Neuronal stem cell (in vitro differentiated cells): ENCODE data around the gene SPTLC3.

Experiments used
- DNase-seq: peaks from one replicate; pipeline ENCODE4 v3.0.0-alpha.2; 2013; ENCODE audit warnings: low spot score
- H2AFZ ChIP-seq: one replicate; pipeline ENCODE4 v1.6.1; 2013; ENCODE audit warnings: mild to moderate bottlenecking, low read length, inconsistent platforms
- H2AK5ac ChIP-seq: 2 replicates; pipeline ENCODE4 v1.6.1; 2013; ENCODE audit warnings: low read depth, mild to moderate bottlenecking, inconsistent platforms, low read length, moderate library complexity, mixed read lengths
- H2BK120ac ChIP-seq: 2 replicates; pipeline ENCODE4 v1.6.1; 2013; ENCODE audit warnings: low read depth, mild to moderate bottlenecking, inconsistent platforms, low read length, moderate library complexity, mixed read lengths
- H2BK12ac ChIP-seq: one replicate; pipeline ENCODE4 v1.6.1; 2013; ENCODE audit warnings: low read length, inconsistent platforms
- H2BK15ac ChIP-seq: 2 replicates; pipeline ENCODE4 v1.6.1; 2013; ENCODE audit warnings: mild to moderate bottlenecking, low read length, inconsistent platforms, mixed read lengths
- H2BK5ac ChIP-seq: one replicate; pipeline ENCODE4 v1.6.1; 2013; ENCODE audit warnings: inconsistent platforms, mild to moderate bottlenecking, low read length, moderate library complexity
- H3K14ac ChIP-seq: one replicate; pipeline ENCODE4 v1.6.1; 2013; ENCODE audit warnings: low read length, inconsistent platforms
- H3K18ac ChIP-seq: 2 replicates; pipeline ENCODE4 v1.6.1; 2013; ENCODE audit warnings: low read length, inconsistent platforms
- H3K23ac ChIP-seq: 2 replicates; pipeline ENCODE4 v1.6.1; 2013; ENCODE audit warnings: low read depth, mild to moderate bottlenecking, mixed read lengths, low read length, inconsistent platforms; ENCODE audit not compliant: poor library complexity
- H3K27ac ChIP-seq: replicated peaks from 3 replicates; pipeline ENCODE4 v1.5.1; 2013; ENCODE audit warnings: low read length, inconsistent platforms
- H3K27me3 ChIP-seq, 3 experiments: 2 replicates each; pipeline ENCODE4 v1.6.1; 2013; ENCODE audit warnings: low read length in 3 of 3, mild to moderate bottlenecking in 2 of 3, inconsistent platforms in 1 of 3, low read depth in 1 of 3, mixed read lengths in 1 of 3, moderate library complexity in 1 of 3; ENCODE audit not compliant: control insufficient read depth in 3 of 3, insufficient read depth in 3 of 3
- H3K36me3 ChIP-seq, 2 donors: replicated peaks in 1 of 2; 2 replicates each; pipeline ENCODE4 v1.6.1; 2013; ENCODE audit warnings: low read length in 2 of 2; ENCODE audit not compliant: control insufficient read depth in 2 of 2, insufficient read depth in 2 of 2
- H3K4ac ChIP-seq: 2 replicates; pipeline ENCODE4 v1.6.1; 2013; ENCODE audit warnings: inconsistent platforms, mild to moderate bottlenecking, low read length, moderate library complexity
- H3K4me1 ChIP-seq, 2 donors: 1 replicate in 1 of 2; 2 replicates in 1 of 2; pipeline ENCODE4 v1.6.1; 2013; ENCODE audit warnings: low read length in 2 of 2, low read depth in 1 of 2; ENCODE audit not compliant: control insufficient read depth in 2 of 2, insufficient read depth in 1 of 2
- H3K4me2 ChIP-seq: one replicate; pipeline ENCODE4 v1.6.1; 2013; ENCODE audit warnings: mild to moderate bottlenecking, low read length, inconsistent platforms; ENCODE audit not compliant: insufficient read depth, poor library complexity, severe bottlenecking
- H3K4me3 ChIP-seq, 2 donors: 2 replicates each; pipeline ENCODE4 v1.5.1; 2013; ENCODE audit warnings: low read length in 2 of 2, mild to moderate bottlenecking in 2 of 2, inconsistent platforms in 1 of 2, moderate library complexity in 1 of 2
- H3K79me1 ChIP-seq: one replicate; pipeline ENCODE4 v1.6.1; 2013; ENCODE audit warnings: low read depth, mild to moderate bottlenecking, inconsistent platforms, low read length, moderate library complexity
- H3K9ac ChIP-seq: one replicate; pipeline ENCODE4 v1.6.1; 2013; ENCODE audit warnings: mild to moderate bottlenecking, low read depth, low read length, inconsistent platforms; ENCODE audit not compliant: poor library complexity
- H3K9me3 ChIP-seq, 2 donors: replicated peaks in 1 of 2; 2 replicates each; pipeline versions ENCODE3 to v1.6.1; 2013; ENCODE audit warnings: low read length in 2 of 2, mild to moderate bottlenecking in 2 of 2, inconsistent platforms in 1 of 2, low read depth in 1 of 2, mixed read lengths in 1 of 2, moderate library complexity in 1 of 2; ENCODE audit not compliant: control insufficient read depth in 2 of 2, insufficient read depth in 1 of 2
- H4K8ac ChIP-seq: one replicate; pipeline ENCODE4 v1.6.1; 2013; ENCODE audit warnings: low read depth, mild to moderate bottlenecking, inconsistent platforms, low read length, moderate library complexity
- H4K91ac ChIP-seq: one replicate; pipeline ENCODE4 v1.6.1; 2013; ENCODE audit warnings: low read length, low read depth, mild to moderate bottlenecking, inconsistent platforms; ENCODE audit not compliant: poor library complexity
- WGBS, 2 donors: extraction: QIAGEN DNeasy Blood & Tissue Kit; methylation state at CpG; one replicate each; pipeline ENCODE4 v1.1.7; 2013; ENCODE audit warnings: missing lambda C conversion rate in 2 of 2, mixed read lengths in 1 of 2; ENCODE audit not compliant: insufficient read length in 2 of 2, insufficient replicate concordance in 1 of 2; ENCODE audit errors: extremely low coverage in 2 of 2; 5-methylcytosine and 5-hydroxymethylcytosine counted together

SPTLC3 gene

GRCh38 chr20:13166011-13166410 is 157.2 kb downstream of the SPTLC3 start:
- no CpG with 5 or more reads among the region's 5 CpGs for WGBS, 2 donors
- Histone ChIP-seq H4K91ac (no peak overlapping the region), H3K14ac (no peak overlapping the region), H2AFZ (no peak overlapping the region), H2BK12ac (no peak overlapping the region), H2AK5ac (no peak overlapping the region), H3K27me3 (no peaks in the 10 kb centered on the region), H3K4me2 (no peak overlapping the region), H3K27ac (no peak overlapping the region), H3K4me1 (peaks cover 0 to 2% of the 10 kb centered on the region in 2 donors), H2BK5ac (no peak overlapping the region), H3K9me3 (peaks cover 0 to 3% of the 10 kb centered on the region in 2 donors), H4K8ac (no peak overlapping the region), H3K36me3 (no peaks in the 10 kb centered on the region), H3K79me1 (no peaks in the 10 kb centered on the region), H2BK15ac (no peak overlapping the region), H2BK120ac (no peak overlapping the region), H3K4me3 (no peak overlapping the region), H3K23ac (no peak overlapping the region), H3K9ac (no peak overlapping the region), H3K4ac (no peak overlapping the region), H3K18ac (no peak overlapping the region)
- DNase-seq: no peak

- no peak overlapping the region for H2BK5ac ChIP-seq
- H3K4ac ChIP-seq: no peak overlapping the region
- H3K27me3 ChIP-seq: no peaks in the 10 kb centered on the region
- peaks cover 0 to 3% of the 10 kb centered on the region in 2 donors for H3K9me3 ChIP-seq
- no peak overlapping the region for H2BK12ac ChIP-seq
- no peak overlapping the region for H2BK15ac ChIP-seq
- no peaks in the 10 kb centered on the region for H3K79me1 ChIP-seq
- no peak overlapping the region for H4K91ac ChIP-seq
- no peak overlapping the region for H3K27ac ChIP-seq
- H2BK120ac ChIP-seq: no peak overlapping the region
- no peak overlapping the region for H3K18ac ChIP-seq
- no peak overlapping the region for H2AK5ac ChIP-seq
- WGBS, 2 donors: no CpG with 5 or more reads among the region's 3 CpGs
- H3K4me3 ChIP-seq: no peak overlapping the region
- no peak overlapping the region for H2AFZ ChIP-seq
- H4K8ac ChIP-seq: no peak overlapping the region
- H3K4me1 ChIP-seq: peaks cover 0 to 2% of the 10 kb centered on the region in 2 donors
- H3K36me3 ChIP-seq: no peaks in the 10 kb centered on the region
- no peak overlapping the region for H3K9ac ChIP-seq
- no peak overlapping the region for H3K14ac ChIP-seq
- H3K23ac ChIP-seq: no peak overlapping the region
- H3K4me2 ChIP-seq: no peak overlapping the region
- DNase-seq: no peak
Observed at GRCh38 chr20:13166437-13166836, 157.7 kb downstream of the SPTLC3 start.

GRCh38 chr20:13169086-13169485 is 160.3 kb downstream of the SPTLC3 start:
- Histone ChIP-seq H2AFZ (no peak overlapping the region), H2BK5ac (no peak overlapping the region), H3K4me1 (peaks cover 0 to 1% of the 10 kb centered on the region in 2 donors), H3K36me3 (no peaks in the 10 kb centered on the region), H3K79me1 (no peaks in the 10 kb centered on the region), H3K23ac (no peak overlapping the region), H4K91ac (no peak overlapping the region), H4K8ac (no peak overlapping the region), H3K4me3 (no peak overlapping the region), H3K14ac (no peak overlapping the region), H2BK120ac (no peak overlapping the region), H3K4ac (no peak overlapping the region), H3K9ac (no peak overlapping the region), H2BK12ac (no peak overlapping the region), H3K18ac (no peak overlapping the region), H3K27ac (no peak overlapping the region), H2AK5ac (no peak overlapping the region), H3K4me2 (no peak overlapping the region), H3K9me3 (peaks cover 0 to 3% of the 10 kb centered on the region in 2 donors), H2BK15ac (no peak overlapping the region), H3K27me3 (no peaks in the 10 kb centered on the region)
- no CpG with 5 or more reads among the region's 1 CpG for WGBS, 2 donors
- no peak for DNase-seq

- Histone ChIP-seq H3K4me1 (no peaks in the 10 kb centered on the region), H3K4me2 (no peak overlapping the region)
- no CpG with 5 or more reads among the region's 3 CpGs for WGBS, 2 donors
Observed at GRCh38 chr20:13170771-13171170, 162.0 kb downstream of the SPTLC3 start.

More at GRCh38 chr20:13170771-13171170, 162.0 kb downstream of the SPTLC3 start:
- Histone ChIP-seq H3K14ac (no peak overlapping the region), H3K9me3 (peaks cover 0 to 3% of the 10 kb centered on the region in 2 donors), H3K4me3 (no peak overlapping the region), H3K79me1 (no peaks in the 10 kb centered on the region), H4K91ac (no peak overlapping the region), H2BK15ac (no peak overlapping the region), H4K8ac (no peak overlapping the region), H3K27ac (no peak overlapping the region), H2AFZ (no peak overlapping the region), H3K36me3 (no peaks in the 10 kb centered on the region), H3K18ac (no peak overlapping the region), H3K9ac (no peak overlapping the region), H2BK120ac (no peak overlapping the region), H3K4ac (no peak overlapping the region), H3K23ac (no peak overlapping the region), H2BK12ac (no peak overlapping the region), H3K27me3 (no peaks in the 10 kb centered on the region), H2BK5ac (no peak overlapping the region), H2AK5ac (no peak overlapping the region)
- no peak for DNase-seq
